Adrenal gland (tissue), 12 donors: ENCODE data around the gene KLHL13. TPM values are rescaled to one million over a fixed set of nuclear protein-coding genes. Genes with fewer than 3 reads are reported as not detected.
"Not testable (repeated sequence)": the region's sequence is repeated elsewhere in the genome, so short reads cannot be mapped to it uniquely, and the experiment has no call there.

Source experiments
- DNase-seq, 7 donors: peaks; one replicate each; pipeline ENCODE4 v3.0.0-alpha.2; 2019 to 2020
- H3K27ac ChIP-seq, 5 donors: fragments of 200-600 bp; sonication (generic) in 4 of 5; 1 replicate in 3 of 5; 2 replicates in 2 of 5; pipeline versions ENCODE4 v1.5.1 to v1.8.0; 2016 to 2020; ENCODE audit warnings: mild to moderate bottlenecking in 1 of 5
- H3K27me3 ChIP-seq: fragments of 200-600 bp; 2 replicates; pipeline ENCODE4 v1.8.0; 2021
- H3K36me3 ChIP-seq, 2 donors: fragments of 200-600 bp; replicated peaks in 1 of 2; 1 replicate in 1 of 2; 2 replicates in 1 of 2; pipeline versions ENCODE4 v1.5.1 to v1.8.0; 2018 to 2022
- H3K4me1 ChIP-seq, 2 donors: fragments of 200-600 bp; replicated peaks in 1 of 2; 1 replicate in 1 of 2; 2 replicates in 1 of 2; pipeline versions ENCODE4 v1.5.1 to v1.8.0; 2018 to 2021
- H3K4me3 ChIP-seq, 4 donors: fragments of 200-600 bp; sonication (generic) in 3 of 4; one replicate each; pipeline ENCODE4 v1.5.1; 2016 to 2018
- H3K9me3 ChIP-seq, 3 donors: fragments of 200-600 bp; sonication (generic) in 1 of 3; replicated peaks in 1 of 3; 1 replicate in 2 of 3; 2 replicates in 1 of 3; pipeline versions ENCODE4 v1.5.1 to v1.8.0; 2016 to 2021
- CTCF ChIP-seq, 6 experiments: fragments of 450-650 bp in 4 of 6; fragments of 200-600 bp in 2 of 6; sonication (generic) in 1 of 6; IDR thresholded peaks; 1 replicate in 5 of 6; 2 replicates in 1 of 6; pipeline versions ENCODE4 v1.5.1 to v1.8.0; 2016 to 2021; ENCODE audit warnings: antibody characterized with exemption in 6 of 6, mild to moderate bottlenecking in 2 of 6, moderate library complexity in 1 of 6
- POLR2A ChIP-seq, 2 donors: fragments of 450-650 bp; IDR thresholded peaks; one replicate each; pipeline ENCODE4 v1.6.1; 2017; ENCODE audit warnings: antibody characterized with exemption in 2 of 2, mild to moderate bottlenecking in 2 of 2, moderate library complexity in 1 of 2
- WGBS, 4 donors: extraction: QIAGEN DNeasy Blood & Tissue Kit in 2 of 4; methylation state at CpG; one replicate each; pipeline versions ENCODE4 v1.1.5 to v1.1.7; 2013 to 2017; 5-methylcytosine and 5-hydroxymethylcytosine counted together
- intact Hi-C, 2 donors: fragments of 100-400 bp; cut with DNase I; formaldehyde crosslinking; loops; one replicate each; pipeline versions ENCODE4 v1.14.1 to v1.15.0; 2022 to 2023
- polyA plus RNA-seq, 3 donors: library from polyadenylated mRNA; stranded (reverse); fragments of 200-250 nt in 2 of 3; fragments of 350-450 nt in 1 of 3; fragmentation: Illumina TruSeq in 1 of 3; extraction: RNeasy Lipid Tissue Mini Kit (QIAGEN cat#74804) in 1 of 3; gene quantifications; one replicate each; pipeline ENCODE4 v1.2.3, GENCODE V29; 2013 to 2014
- total RNA-seq, 9 donors: library from RNA; depleted of rRNA in 4 of 9; stranded (reverse); fragments of >200 nt in 4 of 9; fragments of 120-200 nt in 1 of 9; fragmentation: NEBNext Ultra II Directional in 1 of 9; extraction: Animal tissue kit (Norgen Biotek cat#: 25700) in 1 of 9; gene quantifications; one replicate each; pipeline versions ENCODE4 v1.1.0 to v1.2.4, GENCODE V29; 2013 to 2023
- donor health status: healthy with polysubstance abuse.
- donor health status: Bipolar disorder and iron deficiency.
- donor health status: DM: yes; HTN: yes; CAD: no.
- donor health status: DM: no; HTN: no; CAD: no.
- donor health status: DM: no; HTN: no; CAD: no.
- donor health status: DM: yes; HTN: yes; CAD: no.

The KLHL13 gene
- total and polyA plus RNA-seq, 12 donors, result 2.9 to 55.9 (median 8.4) TPM

- H3K27me3 ChIP-seq, result no peaks in the 10 kb centered on the region
These were observed 146.8 kb downstream of the KLHL13 start for GRCh38 chrX:117969782-117970181.

GRCh38 chrX:117969328-117969727 is 147.3 kb downstream of the KLHL13 start:
- TF ChIP-seq POLR2A (IDR thresholded peaks at IDR 0.05), result no peak
- TF ChIP-seq CTCF (IDR thresholded peaks at IDR 0.05), result no peak
- intact Hi-C loops, result no loop called here

More at GRCh38 chrX:117969782-117970181, 146.8 kb downstream of the KLHL13 start:
- DNase-seq, result no peak
- intact Hi-C loops, result no loop called here
- Histone ChIP-seq H3K4me3 (no peak overlapping the region), H3K27ac (no peak overlapping the region), H3K4me1 (no peaks in the 10 kb centered on the region), H3K36me3 (no peaks in the 10 kb centered on the region), H3K9me3 (no peaks in the 10 kb centered on the region)
- 62 to 97% (median 79%) methylated on average over 2 of the region's 2 CpGs for whole genome bisulfite sequencing, 4 donors
- TF ChIP-seq CTCF (IDR thresholded peaks at IDR 0.05), result no peak
- TF ChIP-seq POLR2A (IDR thresholded peaks at IDR 0.05), result no peak

GRCh38 chrX:117959045-117959444 is 157.6 kb downstream of the KLHL13 start:
- H3K9me3 ChIP-seq, result no peaks in the 10 kb centered on the region
- WGBS, 4 donors, result 74 to 84% (median 75%) methylated on average over 4 of the region's 4 CpGs
- H3K27me3 ChIP-seq, result no peaks in the 10 kb centered on the region
- H3K36me3 ChIP-seq, result no peaks in the 10 kb centered on the region
- DNase-seq, result no peak
- H3K4me3 ChIP-seq, result no peak overlapping the region
- no peaks in the 10 kb centered on the region for H3K4me1 ChIP-seq
- no peak overlapping the region for H3K27ac ChIP-seq
- intact Hi-C loops, result no loop called here
- no peak for TF ChIP-seq CTCF (IDR thresholded peaks at IDR 0.05)
- no peak for TF ChIP-seq POLR2A (IDR thresholded peaks at IDR 0.05)

More at GRCh38 chrX:117969328-117969727, 147.3 kb downstream of the KLHL13 start:
- H3K4me3 ChIP-seq, result no peak overlapping the region
- H3K4me1 ChIP-seq, result no peaks in the 10 kb centered on the region
- DNase-seq, result no peak
- no peaks in the 10 kb centered on the region for H3K27me3 ChIP-seq
- no peaks in the 10 kb centered on the region for H3K9me3 ChIP-seq
- H3K36me3 ChIP-seq, result no peaks in the 10 kb centered on the region
- H3K27ac ChIP-seq, result no peak overlapping the region

- H3K4me1 ChIP-seq, result no peaks in the 10 kb centered on the region
- DNase-seq, result peak in 1 of 7 donors; percentile 1
- H3K9me3 ChIP-seq, result no peaks in the 10 kb centered on the region
- intact Hi-C loops, result no loop called here
- no peak overlapping the region for H3K4me3 ChIP-seq
- WGBS, 4 donors, result 37 to 54% (median 40%) methylated on average over 2 of the region's 2 CpGs
- TF ChIP-seq POLR2A (IDR thresholded peaks at IDR 0.05), result no peak
- no peak for TF ChIP-seq CTCF (IDR thresholded peaks at IDR 0.05)
- no peaks in the 10 kb centered on the region for H3K27me3 ChIP-seq
- H3K36me3 ChIP-seq, result no peaks in the 10 kb centered on the region
- H3K27ac ChIP-seq, result no peak overlapping the region
These were observed 159.5 kb downstream of the KLHL13 start for GRCh38 chrX:117957128-117957527.

- H3K4me1 ChIP-seq, H3K27me3 ChIP-seq, H3K9me3 ChIP-seq, H3K36me3 ChIP-seq, DNase-seq, H3K27ac ChIP-seq, intact Hi-C loops, H3K4me3 ChIP-seq: not testable (repeated sequence)
- WGBS, 4 donors, result 45 to 85% (median 65%) methylated on average over 1 of the region's 1 CpG
These were observed 177.3 kb downstream of the KLHL13 start for GRCh38 chrX:117939296-117939695.
